Smooth muscle cell (in vitro differentiated cells): ENCODE data around the gene AACS. TPM values are rescaled to one million over a fixed set of nuclear protein-coding genes. Genes with fewer than 3 reads are reported as not detected.
"Not testable (repeated sequence)": the region's sequence is repeated elsewhere in the genome, so short reads cannot be mapped to it uniquely, and the experiment has no call there.

Source experiments
- DNase-seq: peaks from one replicate; lab custom pipeline; 2025; ENCODE audit not compliant: unreplicated experiment; lab: John Stamatoyannopoulos, UW
- H2AFZ ChIP-seq: fragments of 200-600 bp; sonication (generic); 2 replicates; pipeline ENCODE4 v1.6.0; 2016; ENCODE audit warnings: antibody characterized with exemption, low read depth, mild to moderate bottlenecking
- H3F3A ChIP-seq: fragments of 200-600 bp; sonication (generic); 2 replicates; pipeline ENCODE4 v1.6.0; 2017; ENCODE audit warnings: antibody characterized with exemption, low read depth
- H3K27ac ChIP-seq: fragments of 200-600 bp; sonication (generic); 2 replicates; pipeline ENCODE4 v1.5.1; 2016; ENCODE audit warnings: low read depth, mild to moderate bottlenecking
- H3K27me3 ChIP-seq: fragments of 200-600 bp; sonication (generic); 2 replicates; pipeline ENCODE4 v1.6.1; 2016; ENCODE audit warnings: low read depth, mild to moderate bottlenecking
- H3K36me3 ChIP-seq: fragments of 200-600 bp; sonication (generic); 2 replicates; pipeline ENCODE4 v1.5.1; 2016; ENCODE audit warnings: low read depth
- H3K4me1 ChIP-seq: fragments of 200-600 bp; sonication (generic); 2 replicates; pipeline ENCODE4 v1.5.1; 2016; ENCODE audit warnings: low read depth
- H3K4me2 ChIP-seq: fragments of 200-600 bp; sonication (generic); 2 replicates; pipeline ENCODE4 v1.6.0; 2016; ENCODE audit warnings: mild to moderate bottlenecking
- H3K4me3 ChIP-seq: fragments of 200-600 bp; sonication (generic); 2 replicates; pipeline ENCODE4 v1.5.1; 2016; ENCODE audit warnings: mild to moderate bottlenecking
- H3K79me2 ChIP-seq: fragments of 200-600 bp; sonication (generic); 2 replicates; pipeline ENCODE4 v1.6.0; 2016; ENCODE audit warnings: low read depth, mild to moderate bottlenecking
- H3K9ac ChIP-seq: fragments of 200-600 bp; sonication (generic); 2 replicates; pipeline ENCODE4 v1.6.0; 2016; ENCODE audit warnings: low read depth
- H3K9me3 ChIP-seq: fragments of 200-600 bp; sonication (generic); replicated peaks from 2 replicates; pipeline ENCODE4 v1.5.1; 2016; ENCODE audit warnings: low read depth
- H4K20me1 ChIP-seq: fragments of 200-600 bp; sonication (generic); 2 replicates; pipeline ENCODE4 v1.6.0; 2016; ENCODE audit warnings: low read depth
- whole genome bisulfite sequencing: methylation state at CpG from one replicate; pipeline ENCODE4 v1.1.7; 2016; ENCODE audit warnings: low lambda C conversion rate; 5-methylcytosine and 5-hydroxymethylcytosine counted together
- polyA plus RNA-seq: library from polyadenylated mRNA; unstranded; fragments of >200 nt; fragmentation: Nextera tagmentation; extraction: Ambion mirVana; gene quantifications from 2 replicates; pipeline ENCODE4 v1.2.1, GENCODE V29; 2016
- total RNA-seq: library from RNA; depleted of rRNA; stranded (reverse); fragments of >200 nt; gene quantifications from 2 replicates; pipeline ENCODE4 v1.2.3, GENCODE V29; 2014
- TF ChIP-seq, protein P1 (sequence below): fragments of 200-600 bp; sonication (generic); IDR thresholded peaks from 2 replicates; pipeline ENCODE4 v1.5.1; 2017; ENCODE audit warnings: borderline replicate concordance, mild to moderate bottlenecking, antibody characterized with exemption; ENCODE audit not compliant: insufficient read depth, poor library complexity, severe bottlenecking

AACS gene
- total and polyA plus RNA-seq, 2 experiments from 2014 or later = 8.0 to 15.6 TPM

DNA sequence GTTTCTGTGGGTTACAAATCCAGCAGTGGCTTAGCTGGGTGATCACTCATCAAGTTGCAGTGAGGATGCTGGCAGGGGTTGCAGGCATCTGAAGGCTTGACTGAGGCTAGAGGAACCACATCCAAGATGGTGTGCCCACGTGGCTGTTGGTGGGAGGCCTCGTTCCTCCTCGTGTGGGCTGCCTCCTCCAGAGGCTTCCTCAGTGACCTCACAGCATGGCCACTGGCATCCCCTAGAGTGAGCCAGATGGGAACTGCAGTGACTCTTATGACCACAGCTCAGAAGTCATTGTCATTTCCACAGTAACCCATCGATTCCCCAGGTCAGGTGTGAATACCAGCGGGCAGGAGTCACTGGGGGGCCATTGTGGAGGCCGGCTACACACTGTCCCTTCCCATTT is 17.8 kb downstream of the AACS start:
- no peaks in the 10 kb centered on the region for H3F3A ChIP-seq
- H3K4me3 ChIP-seq = no peak overlapping the region
- H3K9me3 ChIP-seq = no peaks in the 10 kb centered on the region
- H3K79me2 ChIP-seq = no peaks in the 10 kb centered on the region
- H3K4me2 ChIP-seq = no peak overlapping the region
- TF ChIP-seq, protein P1, sequence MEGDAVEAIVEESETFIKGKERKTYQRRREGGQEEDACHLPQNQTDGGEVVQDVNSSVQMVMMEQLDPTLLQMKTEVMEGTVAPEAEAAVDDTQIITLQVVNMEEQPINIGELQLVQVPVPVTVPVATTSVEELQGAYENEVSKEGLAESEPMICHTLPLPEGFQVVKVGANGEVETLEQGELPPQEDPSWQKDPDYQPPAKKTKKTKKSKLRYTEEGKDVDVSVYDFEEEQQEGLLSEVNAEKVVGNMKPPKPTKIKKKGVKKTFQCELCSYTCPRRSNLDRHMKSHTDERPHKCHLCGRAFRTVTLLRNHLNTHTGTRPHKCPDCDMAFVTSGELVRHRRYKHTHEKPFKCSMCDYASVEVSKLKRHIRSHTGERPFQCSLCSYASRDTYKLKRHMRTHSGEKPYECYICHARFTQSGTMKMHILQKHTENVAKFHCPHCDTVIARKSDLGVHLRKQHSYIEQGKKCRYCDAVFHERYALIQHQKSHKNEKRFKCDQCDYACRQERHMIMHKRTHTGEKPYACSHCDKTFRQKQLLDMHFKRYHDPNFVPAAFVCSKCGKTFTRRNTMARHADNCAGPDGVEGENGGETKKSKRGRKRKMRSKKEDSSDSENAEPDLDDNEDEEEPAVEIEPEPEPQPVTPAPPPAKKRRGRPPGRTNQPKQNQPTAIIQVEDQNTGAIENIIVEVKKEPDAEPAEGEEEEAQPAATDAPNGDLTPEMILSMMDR = no peak
- H3K36me3 ChIP-seq = peaks cover 5% of the 10 kb centered on the region
- no peaks in the 10 kb centered on the region for H3K4me1 ChIP-seq
- no peaks in the 10 kb centered on the region for H3K27me3 ChIP-seq
- no peaks in the 10 kb centered on the region for H4K20me1 ChIP-seq
- H3K27ac ChIP-seq = no peak overlapping the region
- 84% methylated on average over 6 of the region's 6 CpGs for WGBS
- no peak for DNase-seq
- no peak overlapping the region for H2AFZ ChIP-seq
- no peak overlapping the region for H3K9ac ChIP-seq

DNA sequence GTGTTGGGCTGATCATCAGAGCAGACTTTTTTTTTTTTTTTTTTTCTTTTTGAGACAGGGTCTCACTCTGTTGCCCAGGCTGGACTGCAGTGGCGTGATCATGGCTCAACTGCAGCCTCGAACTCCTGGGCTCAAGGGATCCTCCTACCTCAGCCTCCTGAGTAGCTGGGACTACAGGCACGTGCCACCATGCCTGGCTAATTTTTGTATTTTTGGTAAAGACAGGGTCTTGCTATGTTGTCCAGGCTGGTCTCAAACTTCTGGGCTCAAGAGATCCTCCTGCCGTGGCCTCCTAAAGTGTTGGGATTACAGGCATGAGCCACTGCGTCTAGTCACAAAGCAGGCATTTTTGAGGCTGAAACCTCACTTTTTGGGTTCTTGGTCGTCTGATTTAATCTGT is 23.0 kb downstream of the AACS start:
- H3K79me2 ChIP-seq, H3K36me3 ChIP-seq, H3K9ac ChIP-seq, H4K20me1 ChIP-seq, H3K9me3 ChIP-seq, H2AFZ ChIP-seq, H3F3A ChIP-seq, H3K27ac ChIP-seq, DNase-seq, H3K4me1 ChIP-seq, H3K4me3 ChIP-seq, H3K4me2 ChIP-seq, H3K27me3 ChIP-seq: not testable (repeated sequence)
- WGBS = 80% methylated on average over 6 of the region's 6 CpGs

DNA sequence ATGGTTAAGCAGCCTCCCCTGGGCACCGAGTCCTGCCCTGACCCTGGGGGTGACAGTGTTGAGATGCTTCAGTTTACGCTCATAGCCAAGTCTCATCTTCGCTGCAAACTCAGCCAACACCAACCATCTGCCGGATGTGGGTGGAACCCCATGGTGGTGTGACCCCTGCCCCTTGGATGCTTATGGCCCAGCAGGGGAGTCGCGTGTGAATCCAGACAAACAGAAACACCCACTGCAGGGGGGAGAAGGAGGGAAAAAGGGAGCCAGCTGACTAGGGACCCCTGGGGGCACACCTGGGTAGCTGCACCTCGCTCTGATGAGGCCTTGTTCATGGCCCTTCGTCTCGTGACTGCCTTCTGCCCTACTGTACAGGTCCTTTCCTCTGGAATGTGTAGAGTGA is 23.8 kb downstream of the AACS start:
- H3K4me2 ChIP-seq = no peak overlapping the region
- no peaks in the 10 kb centered on the region for H3K79me2 ChIP-seq
- DNase-seq = no peak
- H2AFZ ChIP-seq = no peak overlapping the region
- H3K27me3 ChIP-seq = no peaks in the 10 kb centered on the region
- no peak overlapping the region for H3K27ac ChIP-seq
- H3K9me3 ChIP-seq = no peaks in the 10 kb centered on the region
- WGBS = 95% methylated on average over 9 of the region's 9 CpGs
- TF ChIP-seq, protein P1 = no peak
- H3K4me1 ChIP-seq = no peaks in the 10 kb centered on the region
- no peak overlapping the region for H3K9ac ChIP-seq
- no peak overlapping the region for H3K4me3 ChIP-seq
- no peaks in the 10 kb centered on the region for H3F3A ChIP-seq
- H3K36me3 ChIP-seq = no peaks in the 10 kb centered on the region
- peaks cover under 1% of the 10 kb centered on the region for H4K20me1 ChIP-seq

DNA sequence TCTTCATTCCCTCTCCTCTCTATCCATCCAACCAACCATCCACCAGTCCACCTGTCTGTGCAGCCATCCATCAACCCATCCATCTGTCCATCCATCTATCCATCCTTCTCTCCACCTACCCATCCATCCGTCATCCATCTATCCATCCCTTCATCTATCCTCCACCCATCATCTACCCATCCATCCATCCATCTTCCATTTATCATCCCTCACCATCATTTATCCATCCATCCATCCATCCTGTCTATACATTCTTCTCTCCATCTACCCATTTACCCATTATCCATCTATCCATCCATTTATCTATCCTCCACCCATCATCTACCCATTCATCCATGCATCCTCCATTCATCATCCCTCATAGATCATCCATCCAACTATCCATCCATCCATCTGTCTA is 24.4 kb downstream of the AACS start:
- no peaks in the 10 kb centered on the region for H3K79me2 ChIP-seq
- H3K27me3 ChIP-seq = no peaks in the 10 kb centered on the region
- no peak overlapping the region for H3K27ac ChIP-seq
- H3K4me1 ChIP-seq = no peaks in the 10 kb centered on the region
- TF ChIP-seq, protein P1 = no peak
- no peak overlapping the region for H3K9ac ChIP-seq
- H2AFZ ChIP-seq = no peak overlapping the region
- H3K4me2 ChIP-seq = no peak overlapping the region
- H4K20me1 ChIP-seq = peaks cover 6% of the 10 kb centered on the region
- no peaks in the 10 kb centered on the region for H3F3A ChIP-seq
- H3K9me3 ChIP-seq = no peaks in the 10 kb centered on the region
- WGBS = 100% methylated on average over 1 of the region's 1 CpG
- H3K36me3 ChIP-seq = no peaks in the 10 kb centered on the region
- H3K4me3 ChIP-seq = no peak overlapping the region
- DNase-seq = no peak
